Calu3 (cell line): ENCODE data around the gene BTBD7. TPM values are rescaled to one million over a fixed set of nuclear protein-coding genes. Genes with fewer than 3 reads are reported as not detected.

ENCODE experiments used
- BruUV-seq: library from RNA; stranded (reverse); fragments of 400-500 nt; replicated peaks from 2 replicates; lab custom pipeline; 2021; lab: Mats Ljungman, UMichigan
- CTCF ChIA-PET: fragments of 300-600 bp; sonication (Branson Sonifier 250); formaldehyde crosslinking; loops from one replicate; lab custom pipeline; 2022; ENCODE audit warnings: antibody characterized with exemption; lab: Charles Lee
- DNase-seq: peaks from one replicate; pipeline ENCODE4 v3.0.0; 2022
- H3K27ac Mint-ChIP-seq: one replicate; pipeline ENCODE4 v1.8.0; 2022; ENCODE audit warnings: mixed read lengths; ENCODE audit not compliant: unreplicated experiment
- H3K27me3 Mint-ChIP-seq: one replicate; pipeline ENCODE4 v1.8.0; 2022; ENCODE audit warnings: mixed read lengths; ENCODE audit not compliant: unreplicated experiment
- H3K36me3 Mint-ChIP-seq: one replicate; pipeline ENCODE4 v1.8.0; 2022; ENCODE audit warnings: mild to moderate bottlenecking, moderate library complexity, mixed read lengths; ENCODE audit not compliant: insufficient read depth, unreplicated experiment
- H3K4me1 Mint-ChIP-seq: one replicate; pipeline ENCODE4 v1.8.0; 2022; ENCODE audit warnings: mild to moderate bottlenecking, low read depth, mixed read lengths; ENCODE audit not compliant: unreplicated experiment
- H3K4me3 Mint-ChIP-seq: one replicate; pipeline ENCODE4 v1.8.0; 2022; ENCODE audit warnings: mild to moderate bottlenecking, low read depth, moderate library complexity, mixed read lengths; ENCODE audit not compliant: unreplicated experiment
- H3K9me3 Mint-ChIP-seq: one replicate; pipeline ENCODE4 v1.8.0; 2022; ENCODE audit warnings: low read depth, mixed read lengths; ENCODE audit not compliant: unreplicated experiment
- CTCF ChIP-seq: fragments of 200-600 bp; IDR thresholded peaks from one replicate; pipeline ENCODE4 v1.8.0; 2022; ENCODE audit warnings: antibody characterized with exemption; ENCODE audit not compliant: unreplicated experiment
- intact Hi-C: fragments of 100-400 bp; cut with micrococcal nuclease; formaldehyde crosslinking; loops from one replicate; pipeline ENCODE4 v1.10.0; 2022; ENCODE audit not compliant: unreplicated experiment
- total RNA-seq: library from RNA; stranded (reverse); gene quantifications from 2 replicates; pipeline ENCODE4 v1.2.3, GENCODE V29; 2022

BTBD7 gene
- total RNA-seq, 1 experiment from 2014 or later = 42.0 TPM

DNA sequence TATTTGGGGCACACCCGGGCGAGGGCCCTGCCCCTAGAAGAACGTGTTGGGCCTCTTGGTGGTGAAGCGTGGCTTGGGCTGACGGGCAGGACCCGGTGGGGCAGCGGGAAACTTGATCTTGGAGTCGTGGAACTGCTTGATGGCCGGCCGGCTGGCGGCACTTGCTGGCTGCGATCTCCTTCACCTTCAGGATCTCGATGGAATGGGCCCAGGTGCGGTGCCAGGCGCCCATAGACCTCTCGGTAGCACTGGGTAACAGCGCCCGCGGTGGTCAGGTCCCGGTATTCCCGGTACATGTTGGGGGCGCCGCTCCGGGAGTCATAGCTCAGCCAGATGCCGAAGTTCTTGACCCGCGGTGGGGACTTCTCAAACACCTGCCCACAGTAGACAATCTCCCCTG is 109.3 kb downstream of the BTBD7 start:
- intact Hi-C loops = no loop called here
- BruUV-seq = no TSS peak
- Mint-ChIP-seq H3K9me3 (no peaks in the 10 kb centered on the region), H3K36me3 (peaks cover 20% of the 10 kb centered on the region), H3K27me3 (no peaks in the 10 kb centered on the region), H3K4me3 (no peak overlapping the region), H3K4me1 (no peaks in the 10 kb centered on the region), H3K27ac (no peak overlapping the region)
- no peak for TF ChIP-seq CTCF
- CTCF ChIA-PET = no interaction called here
- DNase-seq = no peak

DNA sequence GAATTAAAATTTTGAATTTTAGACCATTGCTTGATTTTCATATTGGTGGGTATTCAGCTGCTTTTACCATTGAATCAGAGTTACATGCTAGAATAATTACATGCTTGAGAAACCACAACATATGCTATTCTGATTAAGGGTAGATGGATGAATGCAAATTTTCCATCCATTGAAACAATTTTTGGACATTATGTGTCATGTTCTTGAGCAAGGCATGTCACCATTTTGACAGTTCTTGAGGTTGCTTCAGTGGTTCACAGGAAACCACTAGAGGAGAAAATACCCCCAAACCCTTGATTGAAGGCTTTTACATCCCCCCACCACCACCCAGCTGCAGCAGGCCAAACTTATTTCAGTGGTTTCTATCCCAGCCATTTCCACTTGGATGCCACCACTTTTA is 112.3 kb downstream of the BTBD7 start:
- peaks cover 12% of the 10 kb centered on the region for H3K36me3 Mint-ChIP-seq
- intact Hi-C loops = no loop called here
- TF ChIP-seq CTCF = no peak
- DNase-seq = no peak
- CTCF ChIA-PET = interaction anchor here (0.7 kb wide), 2 partner anchors 47 to 68 kb away, joined by 3 to 4 read pairs; no protein-coding TSS in a partner anchor
- H3K4me1 Mint-ChIP-seq = no peaks in the 10 kb centered on the region
- H3K27ac Mint-ChIP-seq = no peak overlapping the region
- BruUV-seq = no TSS peak
- no peaks in the 10 kb centered on the region for H3K9me3 Mint-ChIP-seq
- no peaks in the 10 kb centered on the region for H3K27me3 Mint-ChIP-seq
- no peak overlapping the region for H3K4me3 Mint-ChIP-seq

DNA sequence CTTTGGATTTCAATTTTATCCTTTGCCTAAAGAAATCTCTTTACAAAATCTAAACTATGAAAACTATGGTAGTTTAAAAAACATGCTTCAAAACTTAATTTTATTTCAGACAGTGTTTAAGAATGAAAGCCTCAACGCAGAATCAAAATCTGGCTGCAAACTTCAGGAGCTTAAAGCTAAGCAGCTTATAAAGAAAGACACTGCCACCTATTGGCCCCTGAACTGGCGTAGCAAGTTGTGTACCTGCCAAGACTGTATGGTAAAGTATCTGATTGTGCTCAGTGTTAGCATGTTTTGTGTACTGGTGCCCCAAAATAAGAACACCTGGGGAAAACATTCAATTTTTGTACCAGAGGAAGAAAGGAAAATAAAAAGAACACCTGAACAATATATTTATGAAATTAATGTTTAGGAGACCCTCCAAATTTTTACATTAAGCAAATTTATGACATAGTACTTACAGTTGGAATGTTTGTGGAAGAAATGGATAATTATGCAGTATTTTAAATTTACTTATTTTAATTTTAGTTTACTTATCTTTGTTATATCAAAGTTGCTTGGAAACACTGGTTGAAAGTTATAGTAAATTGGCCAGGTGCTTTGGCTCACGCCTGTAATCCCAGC is 113.6 kb downstream of the BTBD7 start:
- no peak overlapping the region for H3K4me3 Mint-ChIP-seq
- TF ChIP-seq CTCF = peak; percentile 32
- intact Hi-C loops = no loop called here
- peaks cover 12% of the 10 kb centered on the region for H3K36me3 Mint-ChIP-seq
- no peaks in the 10 kb centered on the region for H3K9me3 Mint-ChIP-seq
- peak; percentile 50 for DNase-seq
- no peak overlapping the region for H3K27ac Mint-ChIP-seq
- no TSS peak for BruUV-seq
- H3K27me3 Mint-ChIP-seq = no peaks in the 10 kb centered on the region
- CTCF ChIA-PET = interaction anchor here (0.7 to 1.3 kb wide), 9 partner anchors 12 to 338 kb away, joined by 3 to 10 read pairs (median 4); partner anchors contain the start of genes GON7 and UBR7
- no peaks in the 10 kb centered on the region for H3K4me1 Mint-ChIP-seq

DNA sequence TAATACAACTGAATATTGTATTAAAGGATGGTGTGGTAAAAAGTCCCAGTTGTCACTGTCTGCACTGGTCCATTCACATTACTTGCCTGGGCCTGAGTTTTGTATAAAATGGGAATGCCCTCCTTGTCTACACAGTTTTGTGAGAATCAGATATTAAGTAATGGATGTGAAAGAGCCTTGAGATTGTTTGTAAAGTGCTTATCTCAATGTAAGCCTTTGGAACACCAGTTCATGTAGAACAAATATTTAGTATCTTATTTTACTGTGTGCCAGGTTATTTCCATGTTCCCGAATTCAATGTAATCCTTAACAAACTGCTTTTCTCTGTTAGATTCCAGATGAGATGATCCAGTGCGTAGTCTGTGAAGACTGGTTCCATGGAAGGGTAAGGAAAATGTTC is 118.2 kb downstream of the BTBD7 start:
- no peak for TF ChIP-seq CTCF
- CTCF ChIA-PET = no interaction called here

More for the DNA sequence above, 118.2 kb downstream of the BTBD7 start:
- Mint-ChIP-seq H3K4me1 (no peaks in the 10 kb centered on the region), H3K27ac (no peak overlapping the region), H3K4me3 (no peak overlapping the region), H3K36me3 (peaks cover 10% of the 10 kb centered on the region), H3K9me3 (no peaks in the 10 kb centered on the region), H3K27me3 (no peaks in the 10 kb centered on the region)
- no TSS peak for BruUV-seq
- DNase-seq = no peak
- intact Hi-C loops = no loop called here
